Measurements from ENCODE around the gene AHRR. TPM values are rescaled to one million over a fixed set of nuclear protein-coding genes. Genes with fewer than 3 reads are reported as not detected.

The AHRR gene
- polyA plus RNA-seq, 2 of the 4 experiments (the other 2 are of a cell fraction), result 1.2 to 1.7 TPM

- TF ChIP-seq, protein P1, sequence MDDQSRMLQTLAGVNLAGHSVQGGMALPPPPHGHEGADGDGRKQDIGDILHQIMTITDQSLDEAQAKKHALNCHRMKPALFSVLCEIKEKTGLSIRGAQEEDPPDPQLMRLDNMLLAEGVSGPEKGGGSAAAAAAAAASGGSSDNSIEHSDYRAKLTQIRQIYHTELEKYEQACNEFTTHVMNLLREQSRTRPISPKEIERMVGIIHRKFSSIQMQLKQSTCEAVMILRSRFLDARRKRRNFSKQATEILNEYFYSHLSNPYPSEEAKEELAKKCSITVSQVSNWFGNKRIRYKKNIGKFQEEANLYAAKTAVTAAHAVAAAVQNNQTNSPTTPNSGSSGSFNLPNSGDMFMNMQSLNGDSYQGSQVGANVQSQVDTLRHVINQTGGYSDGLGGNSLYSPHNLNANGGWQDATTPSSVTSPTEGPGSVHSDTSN (IDR thresholded peaks at IDR 0.05), result no peak
- TF ChIP-seq ZSCAN20 (CRISPR knock-in tag; IDR thresholded peaks at IDR 0.05), result no peak
Measured at GRCh38 chr5:374631-375335, 53.3 kb downstream of the AHRR start (continued).

DNA sequence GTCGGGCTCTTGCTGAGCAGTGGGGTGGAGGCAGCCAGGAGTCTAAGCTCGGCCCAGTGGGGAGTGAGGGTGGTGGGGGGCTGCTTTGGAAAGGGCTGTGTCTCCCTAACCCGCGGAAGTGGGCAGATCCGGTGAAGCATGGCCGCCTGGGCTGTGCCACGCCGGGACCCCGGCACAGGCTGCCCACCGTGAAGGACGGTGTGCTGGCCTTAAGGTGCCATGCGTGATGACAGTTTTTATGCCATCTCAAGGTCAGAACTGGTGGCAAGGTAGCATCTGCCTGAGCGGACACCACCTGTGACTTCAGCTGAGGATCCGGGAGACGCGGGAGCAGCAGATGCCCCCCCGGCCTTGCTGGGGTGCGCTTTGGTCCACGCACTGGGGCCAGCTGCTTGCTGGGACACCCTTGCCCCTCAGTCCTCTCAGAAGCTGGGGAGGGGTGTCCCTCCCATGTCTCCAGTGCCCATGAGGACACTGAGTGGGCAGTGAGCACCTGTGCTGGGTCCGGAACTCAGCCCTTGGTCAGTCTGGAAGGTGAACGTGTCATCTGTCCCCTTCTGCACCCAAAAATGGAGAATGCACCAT, 53.9 kb downstream of the AHRR start:
- ChIA-PET POLR2A (no interaction called here), CTCF (no interaction called here)
- TF ChIP-seq EHF (CRISPR knock-in tag; IDR thresholded peaks at IDR 0.05), result no peak
- no peak for TF ChIP-seq ATOH8 (CRISPR knock-in tag; IDR thresholded peaks at IDR 0.05; ENCODE audit: low read depth)
- no peak for TF ChIP-seq KDM5A (IDR thresholded peaks at IDR 0.05)
- FAIRE-seq (no peak), DNase-seq (ENCODE audit: low read depth in 1 of 2, low spot score in 1 of 2) (no peak), ATAC-seq (no peak)
- 85% methylated on average over 16 of the region's 21 CpGs for WGBS (ENCODE audit: missing lambda C conversion rate)
- Histone ChIP-seq H3K27ac (no peak overlapping the region), H3K4me3 (no peak overlapping the region), H3K4me2 (no peak overlapping the region), H3K4me1 (peaks cover 14% of the 10 kb centered on the region; the same call in 2 of the 3 replicates), H3K9me3 (no peaks in the 10 kb centered on the region)

DNA sequence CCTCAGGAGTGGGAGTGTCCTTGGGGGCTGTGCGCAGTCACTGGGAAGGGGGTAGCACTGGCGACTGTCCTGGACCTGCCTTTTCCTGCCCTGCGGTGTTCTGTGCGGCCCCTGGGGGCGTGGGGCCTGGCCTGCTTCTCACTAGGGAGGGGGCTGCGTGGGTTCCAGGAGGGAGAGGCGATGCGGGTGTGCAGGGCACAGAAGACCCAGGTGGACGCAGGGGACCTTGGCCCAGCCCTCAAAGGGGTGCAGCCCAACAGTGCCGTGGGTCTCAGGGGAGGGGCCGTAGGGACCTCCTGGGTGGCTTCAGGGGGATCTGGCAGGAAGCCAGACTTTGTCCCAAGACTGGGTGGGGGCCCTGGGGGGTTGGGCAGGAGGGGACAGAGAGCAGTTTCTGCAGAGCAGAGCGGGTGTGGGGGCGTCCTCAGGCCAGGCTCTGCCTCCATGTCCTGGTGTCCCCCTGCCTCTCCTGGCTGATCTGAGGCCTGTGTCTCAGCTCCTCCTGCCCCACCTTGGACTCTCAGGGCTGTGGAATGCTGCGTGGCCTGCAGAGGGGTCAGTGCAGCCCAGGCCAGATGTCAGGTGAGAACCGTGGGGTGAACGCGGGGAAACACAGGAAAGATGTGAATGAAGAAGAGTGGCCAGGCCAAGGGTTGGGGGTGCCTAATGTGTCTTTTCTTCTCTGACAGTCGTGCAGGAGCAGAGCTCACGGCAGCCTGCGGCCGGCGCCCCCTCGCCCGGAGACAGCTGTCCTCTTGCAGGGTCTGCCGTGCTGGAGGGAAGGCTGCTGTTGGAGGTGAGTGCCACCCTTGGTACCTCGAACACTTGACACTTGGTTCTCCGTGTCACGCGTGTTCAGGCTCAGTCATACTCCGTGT, 54.6 kb downstream of the AHRR start:
- Histone ChIP-seq H3K4me1 (peaks cover 14% of the 10 kb centered on the region; the same call in 2 of the 3 replicates), H3K4me3 (no peak overlapping the region), H3K4me2 (no peak overlapping the region), H3K27ac (no peak overlapping the region), H3K9me3 (no peaks in the 10 kb centered on the region)
- ChIA-PET CTCF (no interaction called here), POLR2A (no interaction called here)
- no peak for FAIRE-seq
- TF ChIP-seq TP53 (CRISPR knock-in tag; IDR thresholded peaks at IDR 0.05) (no peak), SMC3 (IDR thresholded peaks at IDR 0.05) (no peak), KDM5A (IDR thresholded peaks at IDR 0.05) (no peak), E2F6 (IDR thresholded peaks at IDR 0.05; ENCODE audit: borderline replicate concordance, low read depth) (no peak), TFCP2L1 (CRISPR knock-in tag; IDR thresholded peaks at IDR 0.05) (no peak), EHMT2 (IDR thresholded peaks at IDR 0.05; ENCODE audit: low read depth) (no peak), CBX2 (IDR thresholded peaks at IDR 0.05; ENCODE audit: borderline replicate concordance, low read depth) (no peak), JUNB (IDR thresholded peaks at IDR 0.05) (no peak), ZC3H11A (IDR thresholded peaks at IDR 0.05) (no peak), RFX5 (IDR thresholded peaks at IDR 0.05) (no peak), HEYL (CRISPR knock-in tag; IDR thresholded peaks at IDR 0.05) (no peak), HOXB5 (CRISPR knock-in tag; IDR thresholded peaks at IDR 0.05) (no peak)
- TF ChIP-seq, protein P2, sequence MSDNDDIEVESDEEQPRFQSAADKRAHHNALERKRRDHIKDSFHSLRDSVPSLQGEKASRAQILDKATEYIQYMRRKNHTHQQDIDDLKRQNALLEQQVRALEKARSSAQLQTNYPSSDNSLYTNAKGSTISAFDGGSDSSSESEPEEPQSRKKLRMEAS (IDR thresholded peaks at IDR 0.05), result no peak
- TF ChIP-seq, protein P1 (IDR thresholded peaks at IDR 0.05), result no peak
- TF ChIP-seq, protein P3, sequence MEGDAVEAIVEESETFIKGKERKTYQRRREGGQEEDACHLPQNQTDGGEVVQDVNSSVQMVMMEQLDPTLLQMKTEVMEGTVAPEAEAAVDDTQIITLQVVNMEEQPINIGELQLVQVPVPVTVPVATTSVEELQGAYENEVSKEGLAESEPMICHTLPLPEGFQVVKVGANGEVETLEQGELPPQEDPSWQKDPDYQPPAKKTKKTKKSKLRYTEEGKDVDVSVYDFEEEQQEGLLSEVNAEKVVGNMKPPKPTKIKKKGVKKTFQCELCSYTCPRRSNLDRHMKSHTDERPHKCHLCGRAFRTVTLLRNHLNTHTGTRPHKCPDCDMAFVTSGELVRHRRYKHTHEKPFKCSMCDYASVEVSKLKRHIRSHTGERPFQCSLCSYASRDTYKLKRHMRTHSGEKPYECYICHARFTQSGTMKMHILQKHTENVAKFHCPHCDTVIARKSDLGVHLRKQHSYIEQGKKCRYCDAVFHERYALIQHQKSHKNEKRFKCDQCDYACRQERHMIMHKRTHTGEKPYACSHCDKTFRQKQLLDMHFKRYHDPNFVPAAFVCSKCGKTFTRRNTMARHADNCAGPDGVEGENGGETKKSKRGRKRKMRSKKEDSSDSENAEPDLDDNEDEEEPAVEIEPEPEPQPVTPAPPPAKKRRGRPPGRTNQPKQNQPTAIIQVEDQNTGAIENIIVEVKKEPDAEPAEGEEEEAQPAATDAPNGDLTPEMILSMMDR (IDR thresholded peaks at IDR 0.05), result no peak
- WGBS (ENCODE audit: missing lambda C conversion rate), result 96% methylated on average over 22 of the region's 30 CpGs
- DNase-seq (ENCODE audit: low read depth in 1 of 2, low spot score in 1 of 2), result no peak
- ATAC-seq, result no peak
